HG02884 (cell line): ENCODE results near the gene UBE2J1.
"Not testable (repeated sequence)": the region's sequence is repeated elsewhere in the genome, so short reads cannot be mapped to it uniquely, and the experiment has no call there.

ENCODE experiments used
- ATAC-seq: cut with Tn5 transposase; IDR thresholded peaks from one replicate; pipeline ENCODE4 v1.9.1; 2021; ENCODE audit warnings: mild to moderate bottlenecking, moderate library complexity; ENCODE audit not compliant: unreplicated experiment

The UBE2J1 gene

GRCh38 chr6:89321131-89321970 is 31.2 kb downstream of the UBE2J1 start:
- ATAC-seq: peak; percentile 53

GRCh38 chr6:89320012-89320559 is 32.4 kb downstream of the UBE2J1 start:
- ATAC-seq: no peak

- no peak for ATAC-seq
These were observed 35.5 kb downstream of the UBE2J1 start for GRCh38 chr6:89317067-89317466.

- ATAC-seq: no peak
These were observed 37.2 kb downstream of the UBE2J1 start, which contains the start of gene GABRR2 for GRCh38 chr6:89315249-89315885. TSS of gene GABRR2 (minus strand) at chr6:89315299. CDS start at chr6:89315165, 134 bp downstream.

- ATAC-seq: no peak
These were observed 37.8 kb downstream of the UBE2J1 start for GRCh38 chr6:89314692-89315091.

- no peak for ATAC-seq
These were observed 39.5 kb downstream of the UBE2J1 start for GRCh38 chr6:89313006-89313405.

GRCh38 chr6:89311853-89312531 is 40.5 kb downstream of the UBE2J1 start:
- ATAC-seq: no peak

GRCh38 chr6:89311530-89311852 is 41.0 kb downstream of the UBE2J1 start:
- ATAC-seq: no peak

- ATAC-seq: no peak
These were observed 41.6 kb downstream of the UBE2J1 start for GRCh38 chr6:89310929-89311328.

- ATAC-seq: no peak
These were observed 43.8 kb downstream of the UBE2J1 start for GRCh38 chr6:89308525-89309395.

GRCh38 chr6:89304517-89304916 is 48.0 kb downstream of the UBE2J1 start:
- ATAC-seq: not testable (repeated sequence)

- ATAC-seq: no peak
These were observed 49.6 kb downstream of the UBE2J1 start for GRCh38 chr6:89302936-89303335.

GRCh38 chr6:89302195-89302770 is 50.2 kb downstream of the UBE2J1 start:
- no peak for ATAC-seq

- no peak for ATAC-seq
These were observed 50.8 kb downstream of the UBE2J1 start for GRCh38 chr6:89301586-89302194.

GRCh38 chr6:89299466-89299850 is 53.1 kb downstream of the UBE2J1 start:
- ATAC-seq: no peak

- no peak for ATAC-seq
These were observed 53.6 kb downstream of the UBE2J1 start for GRCh38 chr6:89298680-89299465.

- ATAC-seq: peak; percentile 89
These were observed 54.7 kb downstream of the UBE2J1 start for GRCh38 chr6:89297695-89298351.

GRCh38 chr6:89295981-89296380 is 56.5 kb downstream of the UBE2J1 start:
- no peak for ATAC-seq
